Measurements from ENCODE around the gene TPM3. TPM values are rescaled to one million over a fixed set of nuclear protein-coding genes. Genes with fewer than 3 reads are reported as not detected.

Gene TPM3
- total and polyA plus RNA-seq, 2 donors (not counting 1 experiment from before 2014, with no cell fraction given), result 186 to 300 TPM

- no peaks in the 10 kb centered on the region for H3K9me3 ChIP-seq (ENCODE audit: control extremely low read depth in 1 of 3, control insufficient read depth in 2 of 3, insufficient read depth in 1 of 3, low read length in 2 of 3)
- H3K4me3 Mint-ChIP-seq, result no peak overlapping the region
- no peak overlapping the region for H3K27ac ChIP-seq (ENCODE audit: low read length in 2 of 2)
- no peak overlapping the region for H3K4me3 ChIP-seq (ENCODE audit: control extremely low read depth in 1 of 5, extremely low read depth in 1 of 5, insufficient read depth in 1 of 5, low read depth in 2 of 5, low read length in 4 of 5)
- intact Hi-C loops (cut with micrococcal nuclease), result no loop called here
- H3K27me3 ChIP-seq (replicated peaks in 1 of 4; ENCODE audit: control extremely low read depth in 1 of 4, control insufficient read depth in 3 of 4, insufficient read depth in 4 of 4, low read length in 3 of 4), result no peaks in the 10 kb centered on the region
- TF ChIP-seq, protein P1, sequence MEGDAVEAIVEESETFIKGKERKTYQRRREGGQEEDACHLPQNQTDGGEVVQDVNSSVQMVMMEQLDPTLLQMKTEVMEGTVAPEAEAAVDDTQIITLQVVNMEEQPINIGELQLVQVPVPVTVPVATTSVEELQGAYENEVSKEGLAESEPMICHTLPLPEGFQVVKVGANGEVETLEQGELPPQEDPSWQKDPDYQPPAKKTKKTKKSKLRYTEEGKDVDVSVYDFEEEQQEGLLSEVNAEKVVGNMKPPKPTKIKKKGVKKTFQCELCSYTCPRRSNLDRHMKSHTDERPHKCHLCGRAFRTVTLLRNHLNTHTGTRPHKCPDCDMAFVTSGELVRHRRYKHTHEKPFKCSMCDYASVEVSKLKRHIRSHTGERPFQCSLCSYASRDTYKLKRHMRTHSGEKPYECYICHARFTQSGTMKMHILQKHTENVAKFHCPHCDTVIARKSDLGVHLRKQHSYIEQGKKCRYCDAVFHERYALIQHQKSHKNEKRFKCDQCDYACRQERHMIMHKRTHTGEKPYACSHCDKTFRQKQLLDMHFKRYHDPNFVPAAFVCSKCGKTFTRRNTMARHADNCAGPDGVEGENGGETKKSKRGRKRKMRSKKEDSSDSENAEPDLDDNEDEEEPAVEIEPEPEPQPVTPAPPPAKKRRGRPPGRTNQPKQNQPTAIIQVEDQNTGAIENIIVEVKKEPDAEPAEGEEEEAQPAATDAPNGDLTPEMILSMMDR (IDR thresholded peaks at IDR 0.05), result no peak
- TF ChIP-seq EZH2 (IDR thresholded peaks at IDR 0.05; ENCODE audit: borderline replicate concordance, insufficient read depth, low read depth, low read length, poor library complexity, severe bottlenecking), result no peak
- peaks cover 97% of the 10 kb centered on the region for H3K79me2 ChIP-seq (ENCODE audit: control insufficient read depth, insufficient read depth, low read length)
- H3K4me1 ChIP-seq (ENCODE audit: control insufficient read depth in 2 of 2, insufficient read depth in 2 of 2, low read length in 2 of 2), result peaks cover 38 to 40% of the 10 kb centered on the region in 2 donors
- no peak overlapping the region for H3K9ac ChIP-seq (ENCODE audit: low read length)
- H3K4me2 ChIP-seq (replicated peaks; ENCODE audit: low read depth, low read length, poor library complexity, severe bottlenecking), result no peak overlapping the region
- peaks cover 50% of the 10 kb centered on the region for H3K4me1 Mint-ChIP-seq
- peaks cover 42 to 85% of the 10 kb centered on the region in 2 experiments for H3K36me3 ChIP-seq (replicated peaks in 1 of 2; ENCODE audit: control extremely low read depth in 1 of 2, control insufficient read depth in 1 of 2, extremely low read depth in 1 of 2, insufficient read depth in 2 of 2, low read length in 1 of 2)
- no peaks in the 10 kb centered on the region for H3K9me3 Mint-ChIP-seq (ENCODE audit: insufficient read depth)
- DNase-seq (no peak), ATAC-seq (ENCODE audit: low read depth) (no peak)
- ChIA-PET CTCF (interaction anchor here (0.9 kb wide), 1 partner anchor 45 kb away, joined by 3 read pairs; no protein-coding TSS in a partner anchor), POLR2A (no interaction called here)
- no peaks in the 10 kb centered on the region for H3K27me3 Mint-ChIP-seq
- H2AFZ ChIP-seq (ENCODE audit: insufficient read depth, low read depth, low read length, poor library complexity, severe bottlenecking), result no peak overlapping the region
- 75% methylated on average over 1 of the region's 4 CpGs for WGBS (ENCODE audit: insufficient coverage)
- peak overlapping the region; percentile 46 for H3K27ac Mint-ChIP-seq
- peaks cover 97% of the 10 kb centered on the region for H4K20me1 ChIP-seq (ENCODE audit: control insufficient read depth, insufficient read depth, low read length, poor library complexity, severe bottlenecking)
Observed at GRCh38 chr1:154174654-154175053, 17.2 kb downstream of the TPM3 start.

DNA sequence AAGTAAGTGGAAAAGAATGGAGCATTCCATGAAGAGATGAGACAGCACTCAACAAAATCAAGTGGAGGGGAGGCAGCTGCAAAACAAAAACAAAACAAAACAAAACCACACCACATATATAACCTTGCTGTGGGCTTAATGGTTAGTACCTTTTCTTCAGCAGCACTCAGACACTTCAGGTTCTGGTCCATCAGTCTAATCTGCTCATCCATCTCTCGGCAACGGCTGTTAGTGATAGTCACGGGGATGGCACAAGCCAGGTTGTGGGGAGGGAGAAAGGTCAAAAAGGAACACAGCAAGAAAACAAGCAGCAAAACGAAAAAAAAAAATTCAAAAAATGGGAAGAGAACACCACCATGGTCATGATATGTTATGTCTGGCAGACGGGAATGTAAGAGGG, 20.0 kb downstream of the TPM3 start:
- CTCF ChIA-PET, result interaction anchor here (0.6 kb wide), 1 partner anchor 100 kb away, joined by 4 read pairs; no protein-coding TSS in a partner anchor
- Mint-ChIP-seq H3K4me3 (no peak overlapping the region), H3K4me1 (peaks cover 23% of the 10 kb centered on the region), H3K27ac (no peak overlapping the region), H3K27me3 (no peaks in the 10 kb centered on the region), H3K9me3 (ENCODE audit: insufficient read depth) (no peaks in the 10 kb centered on the region)
- Histone ChIP-seq H3K4me3 (ENCODE audit: control extremely low read depth in 1 of 5, extremely low read depth in 1 of 5, insufficient read depth in 1 of 5, low read depth in 2 of 5, low read length in 4 of 5) (no peak overlapping the region), H3K27ac (ENCODE audit: low read length in 2 of 2) (peak overlapping the region in 1 of 2 donors; percentile 29), H3K36me3 (replicated peaks in 1 of 2; ENCODE audit: control extremely low read depth in 1 of 2, control insufficient read depth in 1 of 2, extremely low read depth in 1 of 2, insufficient read depth in 2 of 2, low read length in 1 of 2) (peaks cover 47 to 88% of the 10 kb centered on the region in 2 experiments), H3K79me2 (ENCODE audit: control insufficient read depth, insufficient read depth, low read length) (peaks cover 89% of the 10 kb centered on the region), H3K4me2 (replicated peaks; ENCODE audit: low read depth, low read length, poor library complexity, severe bottlenecking) (no peak overlapping the region), H3K9me3 (ENCODE audit: control extremely low read depth in 1 of 3, control insufficient read depth in 2 of 3, insufficient read depth in 1 of 3, low read length in 2 of 3) (no peaks in the 10 kb centered on the region), H4K20me1 (ENCODE audit: control insufficient read depth, insufficient read depth, low read length, poor library complexity, severe bottlenecking) (peaks cover 93% of the 10 kb centered on the region), H3K27me3 (replicated peaks in 1 of 4; ENCODE audit: control extremely low read depth in 1 of 4, control insufficient read depth in 3 of 4, insufficient read depth in 4 of 4, low read length in 3 of 4) (no peaks in the 10 kb centered on the region), H3K9ac (ENCODE audit: low read length) (no peak overlapping the region), H3K4me1 (ENCODE audit: control insufficient read depth in 2 of 2, insufficient read depth in 2 of 2, low read length in 2 of 2) (peaks cover 10 to 12% of the 10 kb centered on the region in 2 donors), H2AFZ (ENCODE audit: insufficient read depth, low read depth, low read length, poor library complexity, severe bottlenecking) (no peak overlapping the region)
- DNase-seq, result no peak
- POLR2A ChIA-PET, result no interaction called here
- WGBS (ENCODE audit: insufficient coverage), result 100% methylated on average over 2 of the region's 5 CpGs
- intact Hi-C loops (cut with micrococcal nuclease), result no loop called here
- ATAC-seq (ENCODE audit: low read depth), result no peak
- no peak for TF ChIP-seq EZH2 (IDR thresholded peaks at IDR 0.05; ENCODE audit: borderline replicate concordance, insufficient read depth, low read depth, low read length, poor library complexity, severe bottlenecking)
- TF ChIP-seq, protein P1 (IDR thresholded peaks at IDR 0.05), result no peak
